A549 treated with RU486 at 1 μM for 4 hours (cell line): Measurements from ENCODE around the gene TAF11L11. TPM values are rescaled to one million over a fixed set of nuclear protein-coding genes. Genes with fewer than 3 reads are reported as not detected.

ENCODE experiments used
- total RNA-seq: library from RNA; stranded (reverse); fragments of 200-300 nt; extraction: Qiagen RNA extraction; gene quantifications from 5 replicates; pipeline ENCODE4 v1.2.3, GENCODE V29; 2022; ENCODE audit warnings: low read depth

The TAF11L11 gene
- total RNA-seq: 0.21 to 0.38 TPM (median 0.25 TPM) in 4 of 5 replicates, not detected in the other

GRCh38 chr5:17603880-17604279, at the start of gene TAF11L11:
TAF11L11 (plus strand) TSS chr5:17604183.

GRCh38 chr5:17585658-17586057, 18.3 kb upstream of the TAF11L11 start, which contains the start of gene TAF11L7:
TAF11L7 (minus strand) TSS chr5:17585758.

DNA sequence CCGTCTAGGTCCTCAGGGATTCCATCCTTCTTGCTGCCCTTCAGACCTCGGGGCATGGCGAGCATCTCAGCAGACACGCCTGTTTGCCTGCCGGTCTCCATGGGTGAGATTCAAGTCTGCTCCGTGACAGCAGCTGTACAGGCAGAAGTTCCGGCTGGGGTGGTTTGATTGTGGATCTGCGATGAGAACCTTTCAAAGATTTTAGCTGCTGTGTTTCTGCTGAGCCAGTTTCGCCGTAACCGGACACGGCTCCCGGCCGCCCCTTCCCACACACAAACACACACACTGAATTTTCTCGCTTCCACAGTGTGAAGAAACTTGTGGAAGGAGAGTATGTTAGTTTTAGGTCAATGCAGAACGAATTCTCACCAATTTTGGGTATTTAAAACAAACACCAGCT, 13.1 kb upstream of the TAF11L11 start, which contains the start of gene TAF11L8:
Gene TAF11L8 (minus strand): TSS at position 101 of the 400 bp plus-strand sequence.

DNA sequence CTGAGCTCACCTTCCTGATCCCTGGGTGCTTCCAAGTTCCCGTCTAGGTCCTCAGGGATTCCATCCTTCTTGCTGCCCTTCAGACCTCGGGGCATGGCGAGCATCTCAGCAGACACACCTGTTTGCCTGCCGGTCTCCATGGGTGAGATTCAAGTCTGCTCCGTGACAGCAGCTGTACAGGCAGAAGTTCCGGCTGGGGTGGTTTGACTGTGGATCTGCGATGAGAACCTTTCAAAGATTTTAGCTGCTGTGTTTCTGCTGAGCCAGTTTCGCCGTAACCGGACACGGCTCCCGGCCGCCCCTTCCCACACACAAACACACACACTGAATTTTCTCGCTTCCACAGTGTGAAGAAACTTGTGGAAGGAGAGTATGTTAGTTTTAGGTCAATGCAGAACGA, 9.7 kb upstream of the TAF11L11 start, which contains the start of gene TAF11L9:
Gene TAF11L9 (minus strand): TSS at position 140 of the 400 bp plus-strand sequence.

DNA sequence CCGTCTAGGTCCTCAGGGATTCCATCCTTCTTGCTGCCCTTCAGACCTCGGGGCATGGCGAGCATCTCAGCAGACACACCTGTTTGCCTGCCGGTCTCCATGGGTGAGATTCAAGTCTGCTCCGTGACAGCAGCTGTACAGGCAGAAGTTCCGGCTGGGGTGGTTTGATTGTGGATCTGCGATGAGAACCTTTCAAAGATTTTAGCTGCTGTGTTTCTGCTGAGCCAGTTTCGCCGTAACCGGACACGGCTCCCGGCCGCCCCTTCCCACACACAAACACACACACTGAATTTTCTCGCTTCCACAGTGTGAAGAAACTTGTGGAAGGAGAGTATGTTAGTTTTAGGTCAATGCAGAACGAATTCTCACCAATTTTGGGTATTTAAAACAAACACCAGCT, 6.3 kb upstream of the TAF11L11 start, which contains the start of gene TAF11L10:
Gene TAF11L10 (minus strand): TSS at position 101 of the 400 bp plus-strand sequence.

GRCh38 chr5:17610092-17610491, 6.1 kb downstream of the TAF11L11 start, which contains the start of gene TAF11L12:
TAF11L12 (plus strand) TSS chr5:17610392.

GRCh38 chr5:17631788-17632187, 27.8 kb downstream of the TAF11L11 start, which contains the start of gene TAF11L13:
TAF11L13 (plus strand) TSS chr5:17632088.

DNA sequence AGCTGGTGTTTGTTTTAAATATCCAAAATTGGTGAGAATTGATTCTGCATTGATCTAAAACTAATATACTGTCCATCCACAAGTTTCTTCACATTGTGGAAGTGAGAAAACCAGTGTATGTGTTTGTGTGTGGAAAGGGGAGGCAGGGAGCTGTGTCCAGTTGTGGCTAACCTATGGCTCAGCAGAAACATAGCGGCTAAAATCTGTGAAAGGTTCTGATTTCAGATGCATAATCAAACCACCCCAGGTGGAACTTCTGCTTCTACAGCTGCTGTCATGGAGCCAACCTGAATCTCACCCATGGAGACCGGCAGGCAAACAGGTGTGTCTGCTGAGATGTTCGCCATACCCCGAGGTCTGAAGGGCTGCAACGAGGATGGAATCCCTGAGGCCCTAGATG, 30.2 kb downstream of the TAF11L11 start, which contains the start of gene TAF11L14:
Gene TAF11L14 (plus strand): TSS at position 301 of the 400 bp plus-strand sequence.

Other genes with a start within 250 kb of the TAF11L11 start
- gene TAF11L2, start 106.0 kb upstream of the TAF11L11 start, total RNA-seq: not detected in 5 replicates
- not detected in 5 replicates for gene TAF11L3, start 85.8 kb upstream of the TAF11L11 start, total RNA-seq
- not detected in 5 replicates for gene TAF11L4, start 82.4 kb upstream of the TAF11L11 start, total RNA-seq
- gene TAF11L5, start 78.9 kb upstream of the TAF11L11 start, total RNA-seq: not detected in 5 replicates
- not detected in 5 replicates for gene TAF11L6, start 75.5 kb upstream of the TAF11L11 start, total RNA-seq
- not detected in 5 replicates for gene TAF11L7, start 18.4 kb upstream of the TAF11L11 start, total RNA-seq
- gene TAF11L8, start 13.2 kb upstream of the TAF11L11 start, total RNA-seq: not detected in 5 replicates
- gene TAF11L9, start 9.8 kb upstream of the TAF11L11 start, total RNA-seq: not detected in 5 replicates
- not detected in 5 replicates for gene TAF11L10, start 6.4 kb upstream of the TAF11L11 start, total RNA-seq
- gene TAF11L12, start 6.2 kb downstream of the TAF11L11 start, total RNA-seq: 0.14 to 0.18 TPM in 2 of 5 replicates, not detected in the others
- not detected in 5 replicates for gene TAF11L13, start 27.9 kb downstream of the TAF11L11 start, total RNA-seq
- not detected in 5 replicates for gene TAF11L14, start 30.3 kb downstream of the TAF11L11 start, total RNA-seq